Lung (tissue), 12 donors: Measurements from ENCODE around the gene SLC39A12. TPM values are rescaled to one million over a fixed set of nuclear protein-coding genes. Genes with fewer than 3 reads are reported as not detected.

Experiments
- ATAC-seq: fragments of 200-7000 bp; cut with Tn5 transposase; one replicate; pipeline ENCODE4 v1.9.1; 2020; ENCODE audit warnings: moderate number of reproducible peaks; ENCODE audit not compliant: insufficient read depth, low FRiP score
- DNase-seq, 3 donors: peaks; one replicate each; pipeline ENCODE4 v3.0.0-alpha.2; 2013 to 2017
- H3K27ac ChIP-seq, 2 donors: one replicate each; pipeline ENCODE4 v1.5.1; 2013; ENCODE audit warnings: mild to moderate bottlenecking in 2 of 2, moderate library complexity in 2 of 2, control low read depth in 1 of 2, inconsistent platforms in 1 of 2, low read depth in 1 of 2, low read length in 1 of 2
- H3K27me3 ChIP-seq, 3 donors: one replicate each; pipeline ENCODE4 v1.5.1; 2013; ENCODE audit warnings: low read length in 2 of 3; ENCODE audit not compliant: control insufficient read depth in 3 of 3, insufficient read depth in 3 of 3
- H3K36me3 ChIP-seq, 4 donors: one replicate each; pipeline ENCODE4 v1.5.1; 2013; ENCODE audit warnings: low read length in 4 of 4, mild to moderate bottlenecking in 1 of 4, moderate library complexity in 1 of 4; ENCODE audit not compliant: control insufficient read depth in 4 of 4, insufficient read depth in 4 of 4
- H3K4me1 ChIP-seq, 5 donors: one replicate each; pipeline ENCODE4 v1.5.1; 2013; ENCODE audit warnings: low read length in 5 of 5, mild to moderate bottlenecking in 2 of 5, moderate library complexity in 1 of 5; ENCODE audit not compliant: control insufficient read depth in 5 of 5, insufficient read depth in 5 of 5
- H3K4me3 ChIP-seq: one replicate; pipeline ENCODE4 v1.5.1; 2013; ENCODE audit warnings: mild to moderate bottlenecking, control low read depth, moderate library complexity
- H3K9ac ChIP-seq, 2 donors: one replicate each; pipeline ENCODE4 v1.5.1; 2013; ENCODE audit warnings: low read length in 2 of 2, control low read depth in 1 of 2; ENCODE audit not compliant: insufficient read depth in 1 of 2
- H3K9me3 ChIP-seq, 4 donors: one replicate each; pipeline ENCODE4 v1.5.1; 2013; ENCODE audit warnings: low read length in 3 of 4, mild to moderate bottlenecking in 1 of 4, moderate library complexity in 1 of 4; ENCODE audit not compliant: control insufficient read depth in 4 of 4, insufficient read depth in 3 of 4
- WGBS, 2 donors: extraction: QIAGEN DNeasy Blood & Tissue Kit; methylation state at CpG; one replicate each; pipeline ENCODE4 v1.1.7; 2013; 5-methylcytosine and 5-hydroxymethylcytosine counted together
- polyA plus RNA-seq, 2 donors: library from polyadenylated mRNA; stranded (reverse); fragments of 200-250 nt; gene quantifications; one replicate each; pipeline ENCODE4 v1.2.1, GENCODE V29; 2013
- total RNA-seq, 2 donors: library from RNA; depleted of rRNA in 1 of 2; stranded (reverse); fragments of >200 nt in 1 of 2; gene quantifications; one replicate each; pipeline ENCODE4 v1.2.1, GENCODE V29; 2014 to 2021
- TF ChIP-seq, protein P1 (sequence below): IDR thresholded peaks from 2 replicates; pipeline ENCODE4 v1.5.1; 2012; ENCODE audit warnings: mild to moderate bottlenecking; ENCODE audit errors: control extremely low read depth, extremely low read depth
- donor health status: control.
- donor health status: control.
- donor health status: Bipolar disorder and iron deficiency.
- donor health status: healthy.
- donor health status: DM: yes; HTN: yes; CAD: no.

Gene SLC39A12
- total and polyA plus RNA-seq, 4 donors, result 0.03 to 0.26 TPM; not detected in 2

DNA sequence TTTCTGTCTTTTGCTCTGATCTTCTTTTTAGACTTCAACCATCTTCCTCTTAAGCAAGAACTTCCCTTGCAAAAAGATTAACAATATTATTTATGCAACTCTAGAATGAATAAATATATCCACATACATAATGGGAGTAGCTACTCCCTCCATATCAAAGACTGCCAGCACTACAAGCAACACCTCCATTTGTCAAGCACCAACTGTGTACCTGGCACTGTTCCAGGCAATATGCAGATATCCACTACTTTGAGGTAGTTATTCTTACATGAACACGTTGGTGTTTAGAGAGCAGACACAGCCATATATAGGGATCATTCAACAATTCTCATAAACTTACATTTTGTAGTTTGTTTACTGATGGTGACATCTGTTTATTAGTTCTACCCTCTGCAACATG lies 104.9 kb downstream of the SLC39A12 start:
- ATAC-seq, result no peak
- H3K9me3 ChIP-seq, result peaks cover 0 to 1% (median 0%) of the 10 kb centered on the region in 4 donors
- H3K4me3 ChIP-seq, result no peak overlapping the region
- no peaks in the 10 kb centered on the region for H3K27me3 ChIP-seq
- H3K4me1 ChIP-seq, result peaks cover 0 to 28% (median 0%) of the 10 kb centered on the region in 5 donors
- H3K9ac ChIP-seq, result no peak overlapping the region
- H3K36me3 ChIP-seq, result no peaks in the 10 kb centered on the region
- H3K27ac ChIP-seq, result no peak overlapping the region
- peak; percentile 47 to 79 (median 69) for DNase-seq
- TF ChIP-seq, protein P1, sequence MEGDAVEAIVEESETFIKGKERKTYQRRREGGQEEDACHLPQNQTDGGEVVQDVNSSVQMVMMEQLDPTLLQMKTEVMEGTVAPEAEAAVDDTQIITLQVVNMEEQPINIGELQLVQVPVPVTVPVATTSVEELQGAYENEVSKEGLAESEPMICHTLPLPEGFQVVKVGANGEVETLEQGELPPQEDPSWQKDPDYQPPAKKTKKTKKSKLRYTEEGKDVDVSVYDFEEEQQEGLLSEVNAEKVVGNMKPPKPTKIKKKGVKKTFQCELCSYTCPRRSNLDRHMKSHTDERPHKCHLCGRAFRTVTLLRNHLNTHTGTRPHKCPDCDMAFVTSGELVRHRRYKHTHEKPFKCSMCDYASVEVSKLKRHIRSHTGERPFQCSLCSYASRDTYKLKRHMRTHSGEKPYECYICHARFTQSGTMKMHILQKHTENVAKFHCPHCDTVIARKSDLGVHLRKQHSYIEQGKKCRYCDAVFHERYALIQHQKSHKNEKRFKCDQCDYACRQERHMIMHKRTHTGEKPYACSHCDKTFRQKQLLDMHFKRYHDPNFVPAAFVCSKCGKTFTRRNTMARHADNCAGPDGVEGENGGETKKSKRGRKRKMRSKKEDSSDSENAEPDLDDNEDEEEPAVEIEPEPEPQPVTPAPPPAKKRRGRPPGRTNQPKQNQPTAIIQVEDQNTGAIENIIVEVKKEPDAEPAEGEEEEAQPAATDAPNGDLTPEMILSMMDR, result no peak
- 47 to 58% methylated on average over 1 of the region's 1 CpG for WGBS, 2 donors

DNA sequence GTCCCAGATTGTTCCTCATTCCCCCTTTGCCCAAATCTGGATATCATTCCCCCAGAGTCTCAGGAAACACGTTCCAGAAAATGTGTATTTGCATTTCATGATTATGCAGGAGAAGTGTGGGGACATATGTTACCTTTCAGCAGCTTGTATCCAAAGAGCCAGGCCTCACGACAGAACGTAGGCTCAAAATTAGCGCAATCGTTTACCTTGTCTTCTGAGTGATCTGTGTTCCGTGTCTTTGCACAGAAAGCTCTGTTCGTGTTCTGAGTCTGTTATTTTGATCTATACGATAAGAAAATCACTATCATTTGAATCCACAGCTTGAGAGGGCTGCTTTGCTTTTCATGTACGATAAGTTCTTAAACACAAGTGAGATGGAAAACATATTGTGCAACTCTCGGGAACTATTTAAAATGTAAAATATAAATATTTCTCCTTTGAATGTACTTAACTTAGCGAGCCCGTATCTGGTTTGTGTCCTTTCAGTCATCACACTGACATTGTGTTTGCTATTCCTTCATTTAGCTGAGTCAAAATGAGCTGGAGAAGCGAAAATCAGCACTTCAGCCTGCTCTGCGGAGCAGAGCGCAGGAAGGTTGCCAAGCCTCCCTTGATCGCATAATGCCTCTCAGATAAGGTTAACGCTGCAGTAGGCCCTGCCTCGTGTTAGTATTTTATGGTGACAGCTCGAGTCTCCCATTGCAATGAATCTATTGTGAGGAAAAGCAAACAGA lies 108.3 kb downstream of the SLC39A12 start:
- H3K27ac ChIP-seq, result no peak overlapping the region
- peaks cover 0 to 1% (median 0%) of the 10 kb centered on the region in 4 donors for H3K9me3 ChIP-seq
- H3K4me3 ChIP-seq, result no peak overlapping the region
- TF ChIP-seq, protein P1, result no peak
- no peaks in the 10 kb centered on the region for H3K27me3 ChIP-seq
- H3K9ac ChIP-seq, result peak overlapping the region in 1 of 2 donors; percentile 29
- DNase-seq, result peak; percentile 81 to 98 (median 92)
- H3K4me1 ChIP-seq, result peaks cover 0 to 28% (median 0%) of the 10 kb centered on the region in 5 donors
- WGBS, 2 donors, result 69 to 79% methylated on average over 19 of the region's 19 CpGs
- no peaks in the 10 kb centered on the region for H3K36me3 ChIP-seq
- no peak for ATAC-seq

DNA sequence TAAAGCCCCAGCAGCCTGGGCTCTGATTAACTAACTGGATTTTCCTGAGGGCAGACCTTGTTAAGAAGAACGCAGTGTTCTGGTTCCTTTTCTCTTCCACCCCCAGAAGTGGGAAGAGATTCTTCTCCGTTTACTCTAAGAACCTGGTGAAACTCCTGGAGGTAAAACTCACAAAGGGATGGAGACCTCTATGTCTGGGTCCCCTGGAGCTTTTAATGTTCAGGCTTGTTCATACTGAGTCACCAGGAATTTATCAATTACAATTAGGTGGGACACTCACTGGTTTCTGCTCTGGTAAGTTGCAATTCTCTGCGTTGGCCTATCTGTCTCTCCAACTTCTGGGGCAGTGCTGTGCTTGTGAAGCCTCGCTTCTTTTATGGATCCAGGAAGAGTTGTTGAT lies 115.2 kb downstream of the SLC39A12 start:
- TF ChIP-seq, protein P1, result no peak

More for the DNA sequence above, 115.2 kb downstream of the SLC39A12 start:
- no peak overlapping the region for H3K27ac ChIP-seq
- no peaks in the 10 kb centered on the region for H3K27me3 ChIP-seq
- H3K4me1 ChIP-seq, result no peaks in the 10 kb centered on the region
- ATAC-seq, result no peak
- no peaks in the 10 kb centered on the region for H3K36me3 ChIP-seq
- no peak overlapping the region for H3K9ac ChIP-seq
- H3K4me3 ChIP-seq, result no peak overlapping the region
- 90 to 94% methylated on average over 4 of the region's 4 CpGs for WGBS, 2 donors
- no peak for DNase-seq
- peaks cover 0 to 7% (median 0%) of the 10 kb centered on the region in 4 donors for H3K9me3 ChIP-seq
